ENCODE measurements around the gene APOA4.

Gene APOA4

GRCh38 chr11:116823031-116823843 lies at the start of gene APOA4:
Gene APOA4 (minus strand): TSS chr11:116823304. CDS start chr11:116823191, 113 bp downstream.
- DNase-seq, result no peak

GRCh38 chr11:116871248-116871647 lies 48.1 kb upstream of the APOA4 start:
- peak; percentile 36 for DNase-seq

GRCh38 chr11:116870054-116870453 lies 47.0 kb upstream of the APOA4 start:
- DNase-seq, result no peak

- DNase-seq, result no peak
Observed at GRCh38 chr11:116869610-116870009, 46.5 kb upstream of the APOA4 start.

GRCh38 chr11:116868066-116868465 lies 45.0 kb upstream of the APOA4 start:
- no peak for DNase-seq

GRCh38 chr11:116867619-116868018 lies 44.5 kb upstream of the APOA4 start:
- no peak for DNase-seq

- no peak for DNase-seq
Observed at GRCh38 chr11:116866804-116867455, 43.8 kb upstream of the APOA4 start.

- DNase-seq, result no peak
Observed at GRCh38 chr11:116865696-116866095, 42.6 kb upstream of the APOA4 start.

- DNase-seq, result no peak
Observed at GRCh38 chr11:116864531-116864930, 41.4 kb upstream of the APOA4 start.

- DNase-seq, result no peak
Observed at GRCh38 chr11:116862951-116863350, 39.8 kb upstream of the APOA4 start.

GRCh38 chr11:116862185-116862584 lies 39.1 kb upstream of the APOA4 start:
- DNase-seq, result no peak

GRCh38 chr11:116861539-116861938 lies 38.4 kb upstream of the APOA4 start:
- no peak for DNase-seq

GRCh38 chr11:116860303-116860702 lies 37.2 kb upstream of the APOA4 start:
- DNase-seq, result no peak

- DNase-seq, result no peak
Observed at GRCh38 chr11:116859175-116859574, 36.1 kb upstream of the APOA4 start.

- DNase-seq, result no peak
Observed at GRCh38 chr11:116857936-116858335, 34.8 kb upstream of the APOA4 start.

GRCh38 chr11:116857316-116857715 lies 34.2 kb upstream of the APOA4 start:
- DNase-seq, result no peak

GRCh38 chr11:116856423-116856822 lies 33.3 kb upstream of the APOA4 start:
- no peak for DNase-seq

- no peak for DNase-seq
Observed at GRCh38 chr11:116855413-116855812, 32.3 kb upstream of the APOA4 start.

- DNase-seq, result peak; percentile 62
Observed at GRCh38 chr11:116853461-116854073, 30.5 kb upstream of the APOA4 start.

- no peak for DNase-seq
Observed at GRCh38 chr11:116852261-116853031, 29.3 kb upstream of the APOA4 start.

GRCh38 chr11:116851626-116852025 lies 28.5 kb upstream of the APOA4 start:
- no peak for DNase-seq

- DNase-seq, result no peak
Observed at GRCh38 chr11:116849486-116849885, 26.4 kb upstream of the APOA4 start.

GRCh38 chr11:116849060-116849459 lies 26.0 kb upstream of the APOA4 start:
- no peak for DNase-seq

Measured in COR-L47 (cell line).